Kidney epithelial cell (primary cell): ENCODE results near the gene PLXNC1. TPM values are rescaled to one million over a fixed set of nuclear protein-coding genes. Genes with fewer than 3 reads are reported as not detected.

Experiments used
- DNase-seq: peaks from one replicate; pipeline ENCODE4 v3.0.0-alpha.2; 2010; ENCODE audit warnings: low read depth
- H3K27me3 ChIP-seq: 2 replicates; pipeline ENCODE4 v1.6.0; 2011; ENCODE audit warnings: low read length; ENCODE audit not compliant: control insufficient read depth, insufficient read depth
- H3K36me3 ChIP-seq: 2 replicates; pipeline ENCODE4 v1.5.1; 2011; ENCODE audit warnings: low read length; ENCODE audit not compliant: control insufficient read depth, insufficient read depth
- H3K4me3 ChIP-seq: 2 replicates; pipeline ENCODE4 v1.5.1; 2011; ENCODE audit warnings: low read depth, mild to moderate bottlenecking, control low read depth, low read length
- CTCF ChIP-seq: IDR thresholded peaks from 2 replicates; pipeline ENCODE4 v1.5.1; 2011; ENCODE audit warnings: mild to moderate bottlenecking, moderate library complexity, low read length, control low read depth, inconsistent platforms; ENCODE audit not compliant: insufficient read depth, poor library complexity, severe bottlenecking
- total RNA-seq: library from RNA; depleted of rRNA; stranded (reverse); fragments of >200 nt; gene quantifications from 2 replicates; pipeline ENCODE4 v1.2.3, GENCODE V29; 2015

The PLXNC1 gene
- total RNA-seq, 1 donor from 2014 or later = 0.21 TPM

GRCh38 chr12:94112121-94112520 lies 36.3 kb upstream of the PLXNC1 start:
- Histone ChIP-seq H3K4me3 (no peak overlapping the region), H3K36me3 (no peaks in the 10 kb centered on the region), H3K27me3 (no peaks in the 10 kb centered on the region)
- no peak for DNase-seq
- no peak for TF ChIP-seq CTCF

- Histone ChIP-seq H3K36me3 (no peaks in the 10 kb centered on the region), H3K4me3 (no peak overlapping the region), H3K27me3 (no peaks in the 10 kb centered on the region)
- no peak for TF ChIP-seq CTCF
- no peak for DNase-seq
Observed at GRCh38 chr12:94114166-94114565, 34.2 kb upstream of the PLXNC1 start.

GRCh38 chr12:94116191-94116590 lies 32.2 kb upstream of the PLXNC1 start:
- H3K4me3 ChIP-seq = no peak overlapping the region
- no peaks in the 10 kb centered on the region for H3K36me3 ChIP-seq
- no peaks in the 10 kb centered on the region for H3K27me3 ChIP-seq
- no peak for TF ChIP-seq CTCF
- DNase-seq = no peak

GRCh38 chr12:94121886-94122285 lies 26.5 kb upstream of the PLXNC1 start:
- no peak overlapping the region for H3K4me3 ChIP-seq
- H3K36me3 ChIP-seq = no peaks in the 10 kb centered on the region
- no peak for DNase-seq
- H3K27me3 ChIP-seq = no peaks in the 10 kb centered on the region
- no peak for TF ChIP-seq CTCF

GRCh38 chr12:94122591-94122990 lies 25.8 kb upstream of the PLXNC1 start:
- TF ChIP-seq CTCF = no peak
- DNase-seq = no peak
- H3K4me3 ChIP-seq = no peak overlapping the region
- H3K36me3 ChIP-seq = no peaks in the 10 kb centered on the region
- no peaks in the 10 kb centered on the region for H3K27me3 ChIP-seq

- TF ChIP-seq CTCF = no peak
- H3K36me3 ChIP-seq = no peaks in the 10 kb centered on the region
- no peak for DNase-seq
- no peak overlapping the region for H3K4me3 ChIP-seq
- no peaks in the 10 kb centered on the region for H3K27me3 ChIP-seq
Observed at GRCh38 chr12:94123127-94123526, 25.2 kb upstream of the PLXNC1 start.
